NCI-H69 (cell line): Measurements from ENCODE around the gene CPED1.
"Not testable (repeated sequence)": the region's sequence is repeated elsewhere in the genome, so short reads cannot be mapped to it uniquely, and the experiment has no call there.

Source experiments
- DNase-seq: peaks from one replicate; lab custom pipeline; 2025; lab: John Stamatoyannopoulos, UW

CPED1 gene

GRCh38 chr7:121017586-121017985 is 29.1 kb downstream of the CPED1 start:
- no peak for DNase-seq

DNA sequence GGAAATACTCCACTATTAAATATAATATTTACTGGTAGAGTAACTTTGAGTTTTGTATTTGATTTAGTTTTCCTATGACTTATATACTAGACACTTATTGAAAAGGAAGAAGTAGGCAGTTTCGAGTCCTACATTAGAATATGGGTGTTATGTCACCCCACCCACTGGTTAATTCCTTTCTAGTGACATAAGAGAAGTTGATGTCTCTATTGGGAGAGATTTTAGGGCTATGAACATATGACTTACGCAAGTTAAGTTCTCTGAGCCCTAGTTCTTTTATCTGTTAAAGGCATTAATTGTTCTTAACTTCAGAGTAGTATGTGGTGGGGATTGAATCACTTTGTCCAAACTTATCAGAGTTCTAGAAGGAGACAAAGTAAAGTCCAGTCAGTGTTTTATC is 30.5 kb downstream of the CPED1 start:
- DNase-seq = no peak

DNA sequence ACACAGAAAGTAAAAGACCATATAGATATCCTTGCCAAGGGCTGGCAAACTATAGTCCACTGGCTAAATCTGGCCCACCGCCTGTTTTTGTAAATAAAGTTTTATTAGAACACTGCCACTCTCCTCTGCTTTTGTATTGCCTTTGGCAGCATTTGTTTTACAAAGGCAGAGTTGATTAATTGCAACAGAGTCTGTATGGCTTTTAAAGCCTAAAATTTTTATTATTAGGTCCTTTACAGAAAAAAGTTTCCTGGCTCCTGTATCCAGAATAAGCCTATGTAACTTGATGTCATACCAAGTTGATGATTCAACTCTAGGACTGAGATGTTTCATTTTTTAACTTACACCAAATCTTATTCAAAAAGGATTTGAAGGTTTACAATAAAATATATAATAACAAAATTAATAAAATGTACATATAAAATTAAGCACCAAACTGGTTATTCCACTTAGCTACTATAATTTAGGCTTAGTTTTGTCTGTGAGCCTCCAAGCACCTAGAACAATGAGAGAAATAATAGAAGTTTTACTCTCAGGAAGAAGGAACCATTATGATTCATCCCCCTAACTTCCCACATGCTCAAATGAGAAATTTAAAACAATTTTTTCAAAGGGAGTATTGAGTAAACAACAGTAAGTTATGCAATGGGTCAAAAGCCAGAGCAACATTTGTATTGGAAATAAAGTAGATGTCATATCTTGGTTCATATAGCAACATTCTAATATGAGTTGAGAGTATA is 31.9 kb downstream of the CPED1 start:
- no peak for DNase-seq

GRCh38 chr7:121020989-121021969 is 32.8 kb downstream of the CPED1 start:
- no peak for DNase-seq

DNA sequence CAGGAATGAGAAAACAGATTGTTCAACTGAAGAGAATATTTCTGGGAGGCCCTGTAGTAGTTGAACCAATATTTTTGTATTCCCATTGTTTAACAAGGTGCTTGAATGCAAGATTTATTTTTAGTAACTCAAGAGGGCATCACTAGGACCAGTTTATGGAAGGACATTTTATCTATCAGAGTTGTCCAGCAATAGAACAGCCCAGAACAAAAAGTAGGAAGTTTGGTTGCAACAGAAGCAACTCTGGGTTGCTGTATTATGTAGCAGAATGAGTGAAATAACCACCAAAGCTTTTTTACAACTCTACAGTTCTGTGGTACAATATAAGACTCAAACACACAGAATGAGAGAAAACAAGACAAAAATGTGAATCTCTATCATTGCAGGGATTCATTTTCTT is 34.7 kb downstream of the CPED1 start:
- DNase-seq = no peak

DNA sequence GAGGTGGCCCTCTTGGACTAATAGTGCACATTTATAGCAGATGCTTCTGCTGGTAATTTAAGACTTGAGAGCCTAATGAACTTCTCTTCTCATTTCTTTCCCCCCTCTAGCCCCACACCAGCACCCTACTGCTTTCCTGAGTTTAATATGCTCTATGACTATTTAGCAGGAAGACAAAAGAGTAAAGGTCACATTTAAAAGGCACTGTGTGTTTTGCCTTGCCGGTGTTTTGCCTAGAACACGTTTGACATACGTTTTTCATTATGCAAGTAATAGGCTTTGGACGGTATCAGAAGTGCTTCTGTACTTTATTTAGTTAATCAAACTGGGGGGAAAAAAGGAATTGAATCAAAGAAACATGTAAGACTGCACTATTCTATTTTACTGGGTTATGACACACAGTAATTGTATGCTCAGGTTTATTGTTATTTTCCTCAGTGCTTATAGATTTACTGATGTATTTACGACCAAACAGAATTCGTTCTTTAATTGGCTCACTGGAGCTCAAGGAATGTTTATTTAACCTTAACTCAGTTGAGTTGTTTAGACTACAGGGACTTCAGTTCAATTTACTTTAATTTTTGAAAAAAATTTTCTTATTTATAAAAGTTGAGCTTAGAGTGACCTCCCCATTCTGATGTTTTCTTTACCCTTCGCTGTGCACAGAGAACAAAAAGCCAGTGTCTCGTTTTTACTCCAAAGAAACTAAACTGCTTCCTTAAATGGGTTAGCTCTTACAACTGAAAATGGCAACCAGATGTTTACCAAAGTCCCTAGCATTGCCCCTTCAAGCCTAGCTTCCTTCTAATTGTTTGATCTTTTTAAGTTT is 35.4 kb downstream of the CPED1 start:
- DNase-seq = peak; percentile 58

GRCh38 chr7:121024611-121025010 is 36.1 kb downstream of the CPED1 start:
- DNase-seq = no peak

GRCh38 chr7:121026159-121026558 is 37.6 kb downstream of the CPED1 start:
- no peak for DNase-seq

- no peak for DNase-seq
These were observed 38.1 kb downstream of the CPED1 start for GRCh38 chr7:121026577-121027111.

GRCh38 chr7:121027761-121028669 is 39.5 kb downstream of the CPED1 start:
- DNase-seq = no peak

DNA sequence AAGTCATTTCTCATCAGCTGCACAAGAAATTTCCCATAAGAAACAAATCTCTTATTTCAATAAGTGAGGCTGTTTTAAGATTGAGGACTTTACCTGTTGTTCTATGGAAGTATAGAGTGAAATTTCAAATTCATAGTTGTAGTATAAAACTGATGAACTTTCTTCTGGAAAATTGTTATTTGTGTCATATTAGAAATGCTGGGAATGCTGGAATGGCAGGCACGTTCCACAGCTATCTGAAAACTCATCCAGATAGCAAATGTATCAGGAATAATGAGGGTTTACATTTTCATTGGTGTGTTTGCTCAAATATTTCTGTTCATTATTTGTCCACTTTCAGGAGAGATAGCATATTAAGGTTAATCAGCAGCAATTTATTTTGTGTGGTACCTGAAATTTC is 40.8 kb downstream of the CPED1 start:
- no peak for DNase-seq

- DNase-seq = no peak
These were observed 41.8 kb downstream of the CPED1 start for GRCh38 chr7:121030308-121030707.

DNA sequence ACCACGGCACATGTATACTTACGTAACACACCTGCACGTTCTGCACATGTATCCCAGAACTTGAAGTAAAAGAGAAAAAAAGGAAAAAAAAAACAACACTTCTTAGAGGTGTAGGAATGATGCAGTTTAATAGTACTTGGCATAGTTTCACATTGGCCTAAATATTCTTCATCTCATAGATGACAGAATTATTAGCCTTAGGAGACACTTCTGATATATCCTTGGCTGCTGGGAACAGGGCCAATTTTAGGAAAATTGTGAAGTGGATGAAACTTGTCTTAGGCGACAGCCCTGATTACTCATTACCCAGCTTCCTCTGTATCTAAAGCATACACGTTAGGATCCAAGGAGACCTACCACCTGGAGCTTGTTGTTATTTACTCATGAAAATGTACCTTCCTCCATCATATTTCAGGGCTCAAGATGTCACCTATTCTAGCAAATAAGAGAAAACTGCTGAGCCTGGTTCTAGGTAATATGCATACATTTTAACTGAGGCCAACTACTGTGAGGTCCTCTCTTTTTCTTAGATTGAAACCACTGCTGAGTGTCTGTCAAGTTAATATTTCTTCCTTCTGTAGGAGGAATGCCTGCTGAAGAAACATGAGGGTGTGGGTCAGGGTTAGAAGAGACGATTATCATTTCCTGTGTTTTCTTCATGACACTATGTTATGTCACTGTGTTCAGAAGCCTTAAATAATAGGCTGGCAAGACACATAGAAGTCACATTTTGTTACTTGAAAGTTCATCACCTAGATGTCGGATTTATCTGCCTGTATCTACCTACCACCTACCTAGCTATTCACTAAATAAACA is 44.3 kb downstream of the CPED1 start:
- DNase-seq = peak; percentile 53

- no peak for DNase-seq
These were observed 46.4 kb downstream of the CPED1 start for GRCh38 chr7:121034929-121035328.

DNA sequence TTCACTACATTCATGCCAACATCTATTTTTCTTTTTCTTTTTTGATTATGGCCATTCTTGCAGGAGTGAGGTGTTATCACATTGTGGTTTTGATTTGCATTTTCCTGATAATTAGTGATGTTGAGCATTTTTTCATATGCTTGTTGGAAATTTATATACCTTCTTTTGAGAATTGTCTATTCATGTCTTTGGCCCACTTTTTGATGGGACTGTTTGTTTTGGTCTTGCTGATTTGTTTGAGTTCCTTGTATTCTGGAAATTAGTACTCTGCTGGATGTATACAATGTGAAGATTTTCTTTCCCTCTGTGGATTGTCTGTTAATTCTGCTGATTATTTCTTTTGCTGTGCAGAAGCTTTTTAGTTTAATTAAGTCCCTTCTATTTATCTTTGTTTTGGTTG is 48.3 kb downstream of the CPED1 start:
- DNase-seq = not testable (repeated sequence)

- DNase-seq = not testable (repeated sequence)
These were observed 48.8 kb downstream of the CPED1 start for GRCh38 chr7:121037329-121037728.

GRCh38 chr7:121037957-121038716 is 49.6 kb downstream of the CPED1 start:
- DNase-seq = no peak

DNA sequence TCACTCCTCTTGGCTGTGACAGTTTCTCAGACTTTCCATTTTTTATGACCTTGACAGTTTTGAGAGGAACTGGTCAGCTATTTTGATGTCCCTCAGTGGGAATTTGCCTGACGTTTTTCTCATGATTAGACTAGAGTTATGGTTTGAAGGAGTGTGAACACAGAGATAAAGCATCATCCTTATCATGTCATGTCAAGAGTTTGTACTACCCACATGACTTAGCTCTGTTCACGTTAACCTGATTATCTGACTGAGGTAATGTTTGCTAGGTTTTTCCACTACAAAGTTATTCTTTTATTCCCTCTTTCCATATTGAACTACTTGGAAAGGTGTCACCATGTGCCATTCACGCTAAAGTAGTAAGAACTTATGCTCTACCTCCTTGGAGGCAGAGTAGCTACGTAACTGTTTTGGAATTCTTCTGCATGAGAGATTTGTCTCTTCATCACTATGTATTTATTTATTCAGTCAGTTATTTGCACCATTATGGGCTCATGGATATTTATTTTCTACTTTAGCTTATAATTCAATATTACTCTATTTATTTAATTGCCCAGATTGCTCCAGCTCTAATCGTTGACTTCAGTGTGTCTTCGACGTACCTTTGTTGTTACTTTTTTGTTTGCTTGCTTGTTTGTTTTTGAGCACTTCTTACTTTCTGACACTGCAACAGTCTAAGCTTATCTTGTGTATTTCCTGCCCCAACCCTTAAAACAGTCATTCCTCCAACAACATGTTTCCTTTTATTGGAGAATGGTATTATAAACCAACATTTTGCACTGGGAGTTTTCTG is 50.4 kb downstream of the CPED1 start:
- no peak for DNase-seq

GRCh38 chr7:121039510-121039822 is 51.0 kb downstream of the CPED1 start:
- DNase-seq = no peak
